ENCODE results near the gene SH3BP4.

SH3BP4 gene

DNA sequence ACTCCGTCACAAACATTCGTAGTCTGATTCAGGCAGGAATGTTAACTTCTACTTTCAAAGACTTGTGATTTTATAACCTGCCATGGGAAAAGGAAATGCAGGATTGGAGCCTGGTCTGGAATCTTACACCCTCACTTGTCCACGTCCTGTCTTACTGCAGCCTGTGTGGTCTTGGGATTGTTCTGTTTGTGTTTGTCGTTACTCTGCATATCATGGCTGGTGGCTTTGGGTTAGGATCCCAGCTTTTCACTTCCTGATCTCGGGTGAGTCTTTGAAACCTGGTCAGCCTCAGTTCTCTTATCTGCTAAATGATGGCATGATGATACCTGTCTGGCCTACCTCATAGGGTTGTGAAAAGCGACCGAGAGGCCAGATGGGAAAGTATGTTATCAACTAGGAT is 34.6 kb downstream of the SH3BP4 start:
- no peak for DNase-seq

- no peak for DNase-seq
Measured at GRCh38 chr2:234986876-234987720, 35.3 kb downstream of the SH3BP4 start.

DNA sequence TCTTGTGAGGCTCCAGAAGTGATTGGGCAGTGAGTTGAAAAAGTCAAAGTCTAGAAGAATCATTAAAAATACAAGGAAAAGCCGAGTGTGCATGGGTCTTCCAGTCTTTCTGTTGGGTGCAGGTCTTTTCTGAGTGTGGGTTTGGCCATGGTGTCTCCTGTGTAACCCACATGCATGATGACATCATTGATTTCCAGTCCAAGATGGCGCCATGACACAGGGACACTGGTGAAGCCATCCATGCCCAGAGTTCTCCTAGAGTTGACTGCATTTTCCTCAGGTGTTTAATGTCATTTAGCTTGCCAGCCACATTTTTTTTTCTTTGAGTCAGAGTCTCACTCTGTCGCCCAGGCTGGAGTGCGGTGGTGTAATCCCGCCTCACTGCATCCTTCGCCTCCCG is 35.9 kb downstream of the SH3BP4 start:
- no peak for DNase-seq

DNA sequence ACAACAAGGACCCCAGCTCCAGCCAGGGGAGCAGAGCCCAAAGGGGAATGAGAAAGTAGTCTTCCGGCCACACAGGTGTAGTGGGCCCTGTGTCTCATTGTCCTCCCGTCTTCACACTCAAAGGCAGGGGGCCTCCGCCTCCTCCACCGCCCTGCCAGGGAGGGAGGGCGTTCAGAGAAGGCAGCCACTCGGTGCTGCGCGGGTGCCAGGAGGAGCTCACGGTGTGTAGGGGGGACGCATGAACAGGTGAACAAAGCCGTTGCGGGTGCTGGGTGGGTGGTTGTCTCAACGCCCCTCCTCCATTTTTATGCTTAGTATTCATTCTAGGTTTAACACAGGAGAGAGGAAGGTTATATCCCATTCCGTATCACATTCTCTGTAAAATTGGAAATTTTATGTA is 36.7 kb downstream of the SH3BP4 start:
- DNase-seq = no peak

- DNase-seq = no peak
Measured at GRCh38 chr2:234989183-234989701, 37.4 kb downstream of the SH3BP4 start.

- DNase-seq = no peak
Measured at GRCh38 chr2:234990300-234990699, 38.5 kb downstream of the SH3BP4 start.

GRCh38 chr2:234991290-234991689 is 39.5 kb downstream of the SH3BP4 start:
- DNase-seq = no peak

GRCh38 chr2:234991793-234992192 is 40.0 kb downstream of the SH3BP4 start:
- no peak for DNase-seq

GRCh38 chr2:234992196-234992595 is 40.4 kb downstream of the SH3BP4 start:
- no peak for DNase-seq

DNA sequence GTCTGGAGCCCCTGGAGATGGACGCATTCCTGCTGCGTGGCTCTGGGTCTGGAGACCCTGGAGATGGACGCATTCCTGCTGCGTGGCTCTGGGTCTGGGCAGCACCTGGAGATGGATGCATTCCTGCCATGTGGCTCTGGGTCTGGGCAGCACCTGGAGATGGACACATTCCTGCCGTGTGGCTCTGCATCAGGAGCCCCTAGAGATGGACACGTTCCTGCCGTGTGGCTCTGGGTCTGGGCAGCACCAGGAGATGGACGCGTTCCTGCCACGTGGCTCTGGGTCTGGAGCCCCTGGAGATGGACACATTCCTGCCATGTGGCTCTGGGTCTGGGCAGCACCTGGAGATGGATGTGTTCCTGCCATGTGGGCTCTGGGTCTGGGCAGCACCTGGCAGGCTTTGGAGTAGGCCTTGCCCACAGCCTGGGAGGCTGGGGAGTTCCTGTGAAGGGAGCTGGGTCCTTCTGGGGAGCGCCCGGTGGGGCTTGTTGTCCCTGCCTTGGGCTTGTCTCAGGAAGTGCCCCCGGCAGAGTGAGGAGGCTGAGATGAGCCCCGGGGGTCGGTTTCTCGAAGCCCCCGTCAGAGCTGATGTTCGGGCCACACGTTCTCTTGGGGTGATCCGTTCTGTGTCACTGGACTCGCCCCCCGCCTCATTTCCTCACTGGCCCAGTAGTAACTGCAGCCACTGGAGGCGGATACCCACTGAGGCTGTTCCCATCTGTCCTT is 41.0 kb downstream of the SH3BP4 start:
- DNase-seq = no peak

GRCh38 chr2:234993541-234993981 is 41.7 kb downstream of the SH3BP4 start:
- DNase-seq = no peak

DNA sequence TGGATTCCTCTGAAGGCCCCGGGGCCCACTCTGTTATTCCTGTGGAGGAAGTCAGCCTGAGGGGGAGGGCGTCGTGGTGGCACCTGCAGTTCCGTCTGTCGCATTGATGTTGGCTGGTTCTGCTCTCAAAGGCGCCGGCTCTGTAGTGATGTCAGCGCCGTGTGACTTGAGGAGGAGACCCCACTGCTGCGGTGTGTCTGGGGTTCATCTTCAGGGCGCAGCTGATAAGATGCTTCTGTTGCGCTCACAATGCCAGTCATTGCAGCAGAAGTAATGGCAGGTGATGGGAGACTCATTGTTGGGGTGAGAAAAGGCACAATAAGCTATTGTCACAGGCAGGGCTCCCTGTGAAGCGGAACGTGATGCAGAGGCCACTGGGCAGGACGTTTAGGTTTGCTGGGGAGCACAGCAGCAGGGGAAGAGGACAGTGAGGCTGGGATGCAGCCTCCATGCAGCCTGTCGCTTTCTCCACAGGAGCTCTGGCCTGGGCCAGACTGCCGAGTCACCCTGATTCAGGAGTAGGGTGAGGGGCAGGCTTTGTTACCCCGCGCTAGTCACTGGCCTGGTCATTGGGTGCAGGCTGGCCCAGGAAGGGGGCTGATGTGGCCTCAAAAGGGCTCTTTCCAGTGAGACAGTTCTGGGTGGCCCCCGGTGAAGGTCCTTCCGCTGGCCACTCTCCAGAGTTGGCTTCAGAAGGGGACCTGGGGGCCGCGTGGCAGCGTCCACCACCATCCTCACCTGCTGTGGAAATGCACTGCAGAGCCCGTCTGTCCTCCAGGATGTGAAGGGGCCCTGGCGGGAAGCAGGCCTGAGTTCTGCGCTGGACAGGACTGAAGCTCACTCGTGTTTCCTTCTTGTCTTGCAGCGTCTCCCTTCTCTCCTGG is 42.9 kb downstream of the SH3BP4 start:
- DNase-seq = no peak

DNA sequence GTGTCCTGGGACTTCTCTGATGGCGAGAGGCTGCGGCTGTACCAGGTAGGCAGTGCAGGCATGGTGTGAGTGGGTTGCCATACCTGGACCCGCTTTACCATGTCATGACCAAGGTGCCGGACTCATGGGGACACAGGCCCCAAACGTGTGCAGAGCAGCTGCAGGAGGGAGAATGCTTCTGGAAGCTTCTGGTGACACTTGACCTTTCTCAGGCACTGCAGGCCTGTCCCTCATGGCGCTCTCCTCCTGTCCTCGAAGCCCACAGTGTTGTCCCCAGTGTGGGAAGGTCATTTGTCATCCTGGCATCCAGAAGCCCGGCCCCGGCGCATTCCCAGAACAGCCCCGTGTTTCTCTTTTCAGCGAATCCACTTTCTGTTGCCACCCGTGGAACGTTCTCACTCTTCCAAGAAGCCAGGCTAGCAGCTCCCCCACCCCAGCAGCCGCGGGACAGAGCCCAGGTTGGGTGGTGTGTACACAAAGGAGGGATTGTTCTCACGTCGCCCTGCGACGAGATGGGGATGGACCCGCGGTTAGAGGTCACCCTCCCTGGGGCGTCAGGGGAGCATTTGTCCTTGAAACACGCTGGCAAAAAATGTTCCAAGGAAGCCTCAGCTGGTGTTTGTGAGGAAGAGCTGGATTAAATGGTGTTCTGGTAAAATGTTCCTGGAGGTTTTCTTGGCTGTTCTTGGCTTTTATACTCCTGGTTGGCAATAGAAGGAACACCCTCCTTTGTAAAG is 43.7 kb downstream of the SH3BP4 start:
- no peak for DNase-seq

DNA sequence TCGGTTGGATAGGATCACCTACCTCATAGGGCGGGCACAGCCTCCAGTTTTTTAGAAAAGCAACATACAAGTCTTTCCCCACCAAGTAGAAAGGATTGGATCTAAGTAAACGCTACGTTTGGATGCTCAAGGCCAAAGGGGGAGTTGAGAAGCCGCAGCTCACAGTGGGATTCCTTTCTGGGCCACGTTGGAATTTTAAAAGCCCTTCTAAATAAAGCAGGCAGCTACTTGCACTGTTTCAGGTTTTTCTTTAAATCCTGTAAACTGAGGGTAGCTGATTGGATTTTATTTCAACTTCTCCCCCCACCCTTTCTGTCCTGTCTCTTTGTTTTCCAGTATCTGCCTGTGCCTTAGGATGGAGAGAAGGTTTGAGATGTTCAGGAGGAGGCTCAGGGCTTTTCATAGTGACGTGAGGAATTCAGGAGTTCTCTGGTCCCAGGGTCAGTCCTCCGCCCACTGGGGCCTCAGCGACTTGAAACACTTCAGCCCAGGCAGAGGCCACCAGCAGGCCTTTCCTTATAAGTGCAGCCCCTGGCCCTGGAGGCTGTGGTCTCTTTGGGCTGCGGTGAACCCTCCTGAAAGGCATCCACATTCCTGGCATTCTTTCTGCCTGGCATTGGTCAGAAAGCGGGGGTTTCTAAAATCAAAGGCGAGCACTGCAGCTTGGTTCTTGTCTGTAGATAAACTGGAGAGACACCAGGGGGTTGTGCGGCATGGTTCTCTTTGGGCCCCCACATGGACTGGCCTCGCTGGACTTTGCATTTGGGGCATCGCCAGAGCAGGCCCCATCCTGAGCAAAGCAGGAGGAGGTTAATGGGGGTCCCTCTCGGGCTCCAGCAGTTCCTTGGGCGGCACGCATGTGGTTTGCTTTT is 44.5 kb downstream of the SH3BP4 start:
- DNase-seq = no peak

DNA sequence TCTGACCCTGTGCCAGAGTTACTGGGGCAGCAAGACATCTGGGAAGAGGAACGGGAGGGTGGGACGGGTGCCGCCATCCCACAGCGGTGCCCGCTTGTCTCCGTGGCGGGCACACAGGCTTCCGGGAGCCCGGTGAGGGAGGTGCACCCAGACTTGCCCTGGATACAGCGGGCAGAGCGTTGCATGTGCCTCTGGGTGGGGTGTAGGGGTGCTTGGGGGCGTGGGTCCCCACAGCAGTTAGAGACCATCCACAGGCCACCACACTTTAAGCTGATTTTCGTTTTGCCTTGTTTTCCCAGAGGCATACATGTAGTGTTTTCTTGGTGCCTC is 45.1 kb downstream of the SH3BP4 start:
- no peak for DNase-seq

DNA sequence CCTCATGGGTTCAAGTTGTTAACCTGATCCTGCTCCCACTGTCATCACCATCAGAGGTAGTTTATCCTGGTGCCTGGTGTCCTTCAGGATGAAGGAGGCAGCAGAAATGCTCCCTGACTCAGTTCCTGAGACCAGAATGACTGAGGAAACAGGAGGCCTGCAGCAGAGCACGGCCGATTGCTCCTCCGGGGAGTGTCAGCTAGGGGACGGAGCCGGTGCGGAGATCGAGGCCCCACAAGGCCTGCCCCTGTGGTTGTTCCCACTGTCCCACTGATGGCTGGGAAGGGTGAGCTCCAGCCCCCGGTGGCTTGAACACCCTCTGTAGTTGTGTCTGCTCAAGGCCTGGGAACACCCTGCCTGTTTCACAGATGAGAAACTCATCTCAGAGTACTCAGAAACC is 45.6 kb downstream of the SH3BP4 start:
- no peak for DNase-seq

GRCh38 chr2:234998404-234999211 is 46.8 kb downstream of the SH3BP4 start:
- DNase-seq = peak; percentile 63

GRCh38 chr2:234999740-235000425 is 48.1 kb downstream of the SH3BP4 start:
- no peak for DNase-seq

GRCh38 chr2:235000426-235001236 is 48.8 kb downstream of the SH3BP4 start:
- no peak for DNase-seq
